Measurements from ENCODE around the gene AQR. TPM values are rescaled to one million over a fixed set of nuclear protein-coding genes. Genes with fewer than 3 reads are reported as not detected.
"Not testable (repeated sequence)": the region's sequence is repeated elsewhere in the genome, so short reads cannot be mapped to it uniquely, and the experiment has no call there.

The AQR gene
- polyA plus RNA-seq, 1 of the 3 experiments (the other 2 are of a cell fraction), result 11.6 TPM

DNA sequence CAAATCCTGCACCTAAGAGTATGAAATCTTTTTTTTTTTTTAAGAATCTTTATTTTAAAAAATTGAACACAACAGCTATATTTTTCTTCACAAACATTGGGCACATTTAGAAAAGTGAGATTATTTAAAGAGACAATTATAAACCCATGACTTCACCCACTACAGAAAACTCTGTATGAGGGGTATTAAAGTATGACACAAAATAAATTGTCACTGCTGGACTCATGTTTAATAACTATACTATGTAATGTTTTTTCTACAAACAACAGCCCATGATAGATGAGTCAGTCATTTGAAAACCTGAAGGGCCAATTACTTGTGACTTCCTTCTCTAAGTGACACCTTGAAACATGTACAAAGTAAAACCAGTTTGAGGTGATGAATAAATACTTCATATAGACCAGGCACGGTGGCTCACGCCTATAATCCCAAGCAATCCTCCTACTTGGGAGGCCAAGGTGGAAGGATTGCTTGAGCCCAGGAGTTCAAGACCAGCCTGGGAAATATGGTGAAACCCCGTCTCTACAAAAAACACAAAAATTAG lies 36.0 kb downstream of the AQR start (continued):
- TF ChIP-seq, protein P1, sequence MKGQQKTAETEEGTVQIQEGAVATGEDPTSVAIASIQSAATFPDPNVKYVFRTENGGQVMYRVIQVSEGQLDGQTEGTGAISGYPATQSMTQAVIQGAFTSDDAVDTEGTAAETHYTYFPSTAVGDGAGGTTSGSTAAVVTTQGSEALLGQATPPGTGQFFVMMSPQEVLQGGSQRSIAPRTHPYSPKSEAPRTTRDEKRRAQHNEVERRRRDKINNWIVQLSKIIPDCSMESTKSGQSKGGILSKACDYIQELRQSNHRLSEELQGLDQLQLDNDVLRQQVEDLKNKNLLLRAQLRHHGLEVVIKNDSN (IDR thresholded peaks at IDR 0.05; ENCODE audit: borderline replicate concordance, low read depth), result no peak
- TF ChIP-seq NFIC (IDR thresholded peaks at IDR 0.05; ENCODE audit: borderline replicate concordance) (no peak), MEF2A (IDR thresholded peaks at IDR 0.05; ENCODE audit: borderline replicate concordance, low read depth) (no peak), JUND (IDR thresholded peaks at IDR 0.05) (no peak), RAD21 (IDR thresholded peaks at IDR 0.05; ENCODE audit: low read length) (no peak), SIN3A (IDR thresholded peaks at IDR 0.05; ENCODE audit: borderline replicate concordance, low read depth, low read length) (no peak), POLR2AphosphoS5 (IDR thresholded peaks at IDR 0.05; ENCODE audit: low read depth, low read length) (no peak)
- TF ChIP-seq, protein P2, sequence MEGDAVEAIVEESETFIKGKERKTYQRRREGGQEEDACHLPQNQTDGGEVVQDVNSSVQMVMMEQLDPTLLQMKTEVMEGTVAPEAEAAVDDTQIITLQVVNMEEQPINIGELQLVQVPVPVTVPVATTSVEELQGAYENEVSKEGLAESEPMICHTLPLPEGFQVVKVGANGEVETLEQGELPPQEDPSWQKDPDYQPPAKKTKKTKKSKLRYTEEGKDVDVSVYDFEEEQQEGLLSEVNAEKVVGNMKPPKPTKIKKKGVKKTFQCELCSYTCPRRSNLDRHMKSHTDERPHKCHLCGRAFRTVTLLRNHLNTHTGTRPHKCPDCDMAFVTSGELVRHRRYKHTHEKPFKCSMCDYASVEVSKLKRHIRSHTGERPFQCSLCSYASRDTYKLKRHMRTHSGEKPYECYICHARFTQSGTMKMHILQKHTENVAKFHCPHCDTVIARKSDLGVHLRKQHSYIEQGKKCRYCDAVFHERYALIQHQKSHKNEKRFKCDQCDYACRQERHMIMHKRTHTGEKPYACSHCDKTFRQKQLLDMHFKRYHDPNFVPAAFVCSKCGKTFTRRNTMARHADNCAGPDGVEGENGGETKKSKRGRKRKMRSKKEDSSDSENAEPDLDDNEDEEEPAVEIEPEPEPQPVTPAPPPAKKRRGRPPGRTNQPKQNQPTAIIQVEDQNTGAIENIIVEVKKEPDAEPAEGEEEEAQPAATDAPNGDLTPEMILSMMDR (IDR thresholded peaks at IDR 0.05), result no peak
- TF ChIP-seq, protein P3, sequence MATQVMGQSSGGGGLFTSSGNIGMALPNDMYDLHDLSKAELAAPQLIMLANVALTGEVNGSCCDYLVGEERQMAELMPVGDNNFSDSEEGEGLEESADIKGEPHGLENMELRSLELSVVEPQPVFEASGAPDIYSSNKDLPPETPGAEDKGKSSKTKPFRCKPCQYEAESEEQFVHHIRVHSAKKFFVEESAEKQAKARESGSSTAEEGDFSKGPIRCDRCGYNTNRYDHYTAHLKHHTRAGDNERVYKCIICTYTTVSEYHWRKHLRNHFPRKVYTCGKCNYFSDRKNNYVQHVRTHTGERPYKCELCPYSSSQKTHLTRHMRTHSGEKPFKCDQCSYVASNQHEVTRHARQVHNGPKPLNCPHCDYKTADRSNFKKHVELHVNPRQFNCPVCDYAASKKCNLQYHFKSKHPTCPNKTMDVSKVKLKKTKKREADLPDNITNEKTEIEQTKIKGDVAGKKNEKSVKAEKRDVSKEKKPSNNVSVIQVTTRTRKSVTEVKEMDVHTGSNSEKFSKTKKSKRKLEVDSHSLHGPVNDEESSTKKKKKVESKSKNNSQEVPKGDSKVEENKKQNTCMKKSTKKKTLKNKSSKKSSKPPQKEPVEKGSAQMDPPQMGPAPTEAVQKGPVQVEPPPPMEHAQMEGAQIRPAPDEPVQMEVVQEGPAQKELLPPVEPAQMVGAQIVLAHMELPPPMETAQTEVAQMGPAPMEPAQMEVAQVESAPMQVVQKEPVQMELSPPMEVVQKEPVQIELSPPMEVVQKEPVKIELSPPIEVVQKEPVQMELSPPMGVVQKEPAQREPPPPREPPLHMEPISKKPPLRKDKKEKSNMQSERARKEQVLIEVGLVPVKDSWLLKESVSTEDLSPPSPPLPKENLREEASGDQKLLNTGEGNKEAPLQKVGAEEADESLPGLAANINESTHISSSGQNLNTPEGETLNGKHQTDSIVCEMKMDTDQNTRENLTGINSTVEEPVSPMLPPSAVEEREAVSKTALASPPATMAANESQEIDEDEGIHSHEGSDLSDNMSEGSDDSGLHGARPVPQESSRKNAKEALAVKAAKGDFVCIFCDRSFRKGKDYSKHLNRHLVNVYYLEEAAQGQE (IDR thresholded peaks at IDR 0.05; ENCODE audit: low read depth, low read length), result no peak

DNA sequence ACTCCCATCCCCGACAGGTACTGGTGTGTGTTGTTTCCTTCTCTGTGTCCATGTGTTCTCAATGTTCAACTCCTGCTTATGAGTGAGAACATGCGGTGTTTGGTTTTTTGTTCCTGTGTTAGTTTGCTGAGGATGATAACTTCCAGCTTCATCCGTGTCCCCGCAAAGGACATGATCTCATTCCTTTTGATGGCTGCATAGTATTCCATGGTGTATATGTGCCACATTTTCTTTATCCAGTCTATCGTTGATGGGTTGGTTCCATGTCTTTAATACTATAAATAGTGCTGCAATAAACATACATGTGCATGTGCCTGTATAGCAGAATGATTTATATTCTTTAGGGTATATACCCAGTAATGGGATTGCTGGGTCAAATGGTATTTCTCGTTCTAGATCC lies 41.2 kb downstream of the AQR start:
- H3K79me2 ChIP-seq (ENCODE audit: insufficient read depth); H3K4me3 ChIP-seq (ENCODE audit: low read depth in 2 of 2, low read length in 1 of 2); H3K9ac ChIP-seq; H3K27ac ChIP-seq (ENCODE audit: low read depth in 2 of 2, low read length in 1 of 2); POLR2A ChIA-PET; H3K9me2 ChIP-seq; H3K9me3 ChIP-seq; H4K20me1 ChIP-seq (ENCODE audit: insufficient read depth); DNase-seq; H3F3A ChIP-seq (replicated peaks; ENCODE audit: insufficient read depth); H2AFZ ChIP-seq (ENCODE audit: low read depth); H3K4me2 ChIP-seq; H3K4me1 ChIP-seq (ENCODE audit: control insufficient read depth in 1 of 2, insufficient read depth in 2 of 2, low read depth in 1 of 2, low read length in 1 of 2); H3K27me3 ChIP-seq (ENCODE audit: insufficient read depth): not testable (repeated sequence)
- WGBS (ENCODE audit: low lambda C conversion rate), result 99% methylated on average over 6 of the region's 6 CpGs
- CTCF ChIA-PET, result interaction anchor here (2.5 kb wide), 1 partner anchor 8 kb away, joined by 8 read pairs; no protein-coding TSS in a partner anchor
- peaks cover 67 to 79% of the 10 kb centered on the region in 2 experiments for H3K36me3 ChIP-seq (replicated peaks in 1 of 2; ENCODE audit: control insufficient read depth in 1 of 2, insufficient read depth in 2 of 2, low read length in 1 of 2)
